Stimulated activated CD8-positive, alpha-beta memory T cell treated with anti-CD3 and anti-CD28 coated beads, Interleukin-2, amount 100 ng/mL, for 1 hour (primary cell): ENCODE results near the gene EXOC6B.

Source experiments
- DNase-seq, 2 donors: peaks; one replicate each; pipeline ENCODE4 v3.0.0-alpha.2; 2020; ENCODE audit warnings: low read depth in 2 of 2

The EXOC6B gene

GRCh38 chr2:72828840-72829507 is 3.1 kb upstream of the EXOC6B start:
- DNase-seq: no peak

GRCh38 chr2:72827966-72828646 is 2.3 kb upstream of the EXOC6B start:
- DNase-seq: no peak

- no peak for DNase-seq
Measured at GRCh38 chr2:72827487-72827886, 1.7 kb upstream of the EXOC6B start.

GRCh38 chr2:72826156-72826477 is 284 bp upstream of the EXOC6B start:
- no peak for DNase-seq

- DNase-seq: no peak
Measured at GRCh38 chr2:72824224-72824842, 1.5 kb downstream of the EXOC6B start.

- no peak for DNase-seq
Measured at GRCh38 chr2:72822794-72823193, 3.0 kb downstream of the EXOC6B start.

- DNase-seq: no peak
Measured at GRCh38 chr2:72821983-72822382, 3.9 kb downstream of the EXOC6B start.

GRCh38 chr2:72821118-72821517 is 4.7 kb downstream of the EXOC6B start:
- no peak for DNase-seq

- DNase-seq: no peak
Measured at GRCh38 chr2:72819501-72819900, 6.3 kb downstream of the EXOC6B start.

- no peak for DNase-seq
Measured at GRCh38 chr2:72815655-72816278, 10.1 kb downstream of the EXOC6B start.

GRCh38 chr2:72813841-72814240 is 12.0 kb downstream of the EXOC6B start:
- DNase-seq: no peak

- no peak for DNase-seq
Measured at GRCh38 chr2:72810165-72810564, 15.7 kb downstream of the EXOC6B start.

GRCh38 chr2:72809095-72809494 is 16.7 kb downstream of the EXOC6B start:
- DNase-seq: no peak

GRCh38 chr2:72806280-72806945 is 19.4 kb downstream of the EXOC6B start:
- no peak for DNase-seq

GRCh38 chr2:72803626-72804320 is 22.1 kb downstream of the EXOC6B start:
- DNase-seq: no peak

- no peak for DNase-seq
Measured at GRCh38 chr2:72803151-72803550, 22.7 kb downstream of the EXOC6B start.

GRCh38 chr2:72800492-72800891 is 25.3 kb downstream of the EXOC6B start:
- no peak for DNase-seq

GRCh38 chr2:72797740-72798139 is 28.1 kb downstream of the EXOC6B start:
- DNase-seq: no peak

GRCh38 chr2:72796766-72797165 is 29.1 kb downstream of the EXOC6B start:
- DNase-seq: no peak

- DNase-seq: no peak
Measured at GRCh38 chr2:72794572-72794971, 31.3 kb downstream of the EXOC6B start.

- no peak for DNase-seq
Measured at GRCh38 chr2:72793798-72794440, 31.9 kb downstream of the EXOC6B start.
